GM19452 (cell line): Measurements from ENCODE around the gene TMPRSS4.

Source experiments
- ATAC-seq: cut with Tn5 transposase; IDR thresholded peaks from one replicate; pipeline ENCODE4 v1.9.1; 2021; ENCODE audit not compliant: unreplicated experiment

The TMPRSS4 gene

GRCh38 chr11:118129471-118130172, 52.7 kb downstream of the TMPRSS4 start:
- no peak for ATAC-seq

GRCh38 chr11:118132385-118133151, 55.7 kb downstream of the TMPRSS4 start:
- no peak for ATAC-seq

GRCh38 chr11:118133816-118134215, 56.9 kb downstream of the TMPRSS4 start:
- ATAC-seq = no peak

GRCh38 chr11:118135051-118135795, 58.3 kb downstream of the TMPRSS4 start:
- no peak for ATAC-seq

- no peak for ATAC-seq
Observed at GRCh38 chr11:118135796-118136165, 58.9 kb downstream of the TMPRSS4 start.

GRCh38 chr11:118136341-118136740, 59.5 kb downstream of the TMPRSS4 start:
- no peak for ATAC-seq

GRCh38 chr11:118136801-118137200, 59.9 kb downstream of the TMPRSS4 start:
- no peak for ATAC-seq

GRCh38 chr11:118138839-118139420, 62.1 kb downstream of the TMPRSS4 start:
- no peak for ATAC-seq

GRCh38 chr11:118139578-118139977, 62.7 kb downstream of the TMPRSS4 start:
- no peak for ATAC-seq

GRCh38 chr11:118142081-118142480, 65.2 kb downstream of the TMPRSS4 start:
- ATAC-seq = no peak

GRCh38 chr11:118142809-118143208, 65.9 kb downstream of the TMPRSS4 start:
- no peak for ATAC-seq

GRCh38 chr11:118143661-118144185, 66.8 kb downstream of the TMPRSS4 start:
- ATAC-seq = no peak

- ATAC-seq = no peak
Observed at GRCh38 chr11:118144301-118145268, 67.7 kb downstream of the TMPRSS4 start.

GRCh38 chr11:118145285-118146227, 68.7 kb downstream of the TMPRSS4 start:
- peak; percentile 77 for ATAC-seq

GRCh38 chr11:118146554-118146953, 69.7 kb downstream of the TMPRSS4 start:
- no peak for ATAC-seq

GRCh38 chr11:118147502-118147901, 70.6 kb downstream of the TMPRSS4 start:
- no peak for ATAC-seq

GRCh38 chr11:118148240-118148639, 71.4 kb downstream of the TMPRSS4 start:
- ATAC-seq = no peak

GRCh38 chr11:118148856-118149255, 72.0 kb downstream of the TMPRSS4 start:
- no peak for ATAC-seq

GRCh38 chr11:118149493-118149892, 72.6 kb downstream of the TMPRSS4 start:
- ATAC-seq = no peak
